HG02642 (cell line): ENCODE measurements around the gene PLA2G2F.

Experiments
- ATAC-seq: cut with Tn5 transposase; IDR thresholded peaks from one replicate; pipeline ENCODE4 v1.9.1; 2021; ENCODE audit warnings: mild to moderate bottlenecking; ENCODE audit not compliant: unreplicated experiment, poor library complexity

PLA2G2F gene

DNA sequence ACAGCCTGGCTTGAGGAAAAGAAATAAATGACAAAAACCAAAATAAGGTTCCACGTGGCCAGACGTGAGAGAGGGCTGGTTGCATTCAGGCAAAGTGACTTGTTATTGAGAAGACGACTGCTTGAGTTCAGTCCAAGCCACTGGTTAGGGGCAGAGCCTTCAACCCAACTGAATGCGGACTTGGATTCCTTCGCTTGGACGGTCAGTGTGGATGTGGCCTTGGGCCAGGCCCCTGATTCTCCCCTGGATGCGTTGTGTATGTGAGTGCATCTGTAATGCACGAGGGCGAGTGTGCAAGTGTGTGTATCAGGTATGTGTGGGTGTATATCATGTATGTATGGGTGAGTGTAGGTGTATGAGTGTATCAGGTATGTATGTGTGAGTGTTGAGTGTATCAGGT is 1.9 kb downstream of the PLA2G2F start:
- ATAC-seq: no peak

DNA sequence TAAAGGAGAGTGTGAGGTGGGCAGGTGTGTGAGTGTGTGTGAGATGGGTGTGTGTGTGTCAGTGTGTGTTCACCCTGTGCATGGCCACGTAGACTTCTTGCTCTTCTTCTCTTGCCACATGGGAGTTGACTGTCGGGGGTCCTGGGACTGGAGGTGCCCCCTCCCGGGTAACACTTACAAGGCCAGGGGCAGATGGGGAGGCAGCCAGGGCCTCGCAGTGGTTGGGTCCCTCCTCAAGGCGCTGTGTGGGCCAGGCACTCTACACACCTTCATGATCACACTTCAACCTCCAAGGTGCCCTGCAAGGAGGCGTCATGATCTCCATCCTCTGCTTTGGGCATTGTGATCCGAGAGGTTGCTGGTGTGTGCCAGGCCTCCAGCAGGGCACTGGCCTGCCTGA is 2.3 kb downstream of the PLA2G2F start:
- no peak for ATAC-seq

DNA sequence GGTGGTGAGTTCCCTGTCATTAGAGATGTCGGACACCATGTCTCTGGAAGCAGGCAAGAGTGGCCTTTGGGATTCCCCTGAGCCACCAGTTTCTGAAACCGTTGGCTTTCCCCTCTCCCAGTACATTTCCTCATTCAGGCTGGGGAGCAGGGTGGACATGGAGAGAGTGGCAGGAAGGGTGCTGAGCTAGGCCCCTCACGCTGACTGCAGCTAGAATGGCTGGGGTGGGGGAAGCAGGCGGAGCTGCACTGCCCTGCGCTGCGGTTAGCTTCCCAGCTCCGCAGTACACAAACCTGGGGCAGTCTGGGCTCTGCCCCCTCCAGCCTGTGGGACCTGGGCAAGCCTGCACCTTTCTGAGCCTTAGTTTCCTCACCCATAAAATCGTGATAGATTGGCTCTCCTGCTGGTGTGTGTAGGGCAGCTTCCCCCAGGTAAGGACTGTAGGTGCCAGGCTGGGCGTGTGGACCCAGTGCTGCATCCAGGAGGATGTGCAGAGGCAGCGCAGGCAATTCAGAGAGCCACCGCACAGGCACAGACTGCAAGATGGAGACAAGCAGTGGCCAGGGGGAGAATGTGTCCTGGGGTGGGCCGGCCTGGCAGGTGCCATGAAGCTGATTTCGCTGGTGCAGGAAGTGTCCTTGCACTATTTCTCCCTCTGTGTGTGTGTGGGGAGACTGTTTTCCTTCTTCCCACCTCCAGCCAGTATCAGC is 3.0 kb downstream of the PLA2G2F start:
- no peak for ATAC-seq

DNA sequence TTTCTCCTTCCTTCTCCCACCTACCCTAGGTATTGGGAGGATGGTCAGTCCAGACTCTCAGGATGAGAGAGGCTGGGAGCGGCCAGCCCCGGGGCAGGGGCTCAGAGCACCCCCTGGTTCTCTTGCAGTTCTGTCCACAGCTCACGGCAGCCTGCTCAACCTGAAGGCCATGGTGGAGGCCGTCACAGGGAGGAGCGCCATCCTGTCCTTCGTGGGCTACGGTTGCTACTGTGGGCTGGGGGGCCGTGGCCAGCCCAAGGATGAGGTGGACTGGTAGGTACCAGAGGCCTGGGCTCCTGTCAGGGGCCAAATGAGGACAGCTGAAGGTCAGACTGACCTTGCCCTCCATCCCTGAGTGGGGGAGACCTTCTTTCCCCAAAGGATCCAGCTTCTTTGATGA is 4.2 kb downstream of the PLA2G2F start:
- ATAC-seq: no peak

DNA sequence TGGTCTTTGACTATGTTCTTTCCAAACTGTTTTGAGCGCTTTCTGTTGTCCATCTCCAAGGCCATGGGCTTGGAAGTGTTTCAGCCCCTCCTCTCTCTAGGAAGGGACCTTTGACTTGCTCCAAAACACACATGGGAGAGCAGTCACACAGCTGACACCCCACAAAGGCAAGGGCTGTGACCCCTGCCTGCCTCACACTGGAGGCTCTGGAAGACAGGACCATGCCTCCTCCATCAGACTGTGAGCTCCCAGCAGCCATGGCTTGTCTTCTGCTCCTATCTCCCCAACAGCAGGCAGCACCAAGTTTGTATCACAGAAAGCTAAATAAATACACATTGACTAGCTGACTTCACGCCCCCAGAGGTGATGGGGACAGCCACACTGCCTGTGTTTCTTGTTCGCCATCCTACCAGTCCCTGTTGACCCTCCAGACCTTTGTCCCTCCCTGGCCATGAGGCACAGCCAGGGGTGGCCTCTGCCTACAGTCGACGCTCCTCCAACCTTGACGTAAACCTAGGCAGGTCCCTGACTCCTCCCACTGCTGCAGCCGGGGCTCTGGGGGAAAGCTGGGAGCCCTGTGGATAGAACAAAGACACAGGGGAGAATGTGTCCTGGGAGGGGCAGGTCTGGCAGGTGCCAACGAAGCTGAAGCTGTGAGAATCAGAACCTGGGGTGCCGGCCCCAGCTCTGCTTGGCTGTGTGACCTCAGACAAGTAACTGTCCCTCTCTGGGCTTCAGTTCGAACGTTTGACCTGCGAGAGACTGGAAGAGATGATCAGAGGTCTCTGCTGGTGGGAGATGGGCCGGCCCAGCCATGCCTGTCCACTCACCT is 4.8 kb downstream of the PLA2G2F start:
- no peak for ATAC-seq

DNA sequence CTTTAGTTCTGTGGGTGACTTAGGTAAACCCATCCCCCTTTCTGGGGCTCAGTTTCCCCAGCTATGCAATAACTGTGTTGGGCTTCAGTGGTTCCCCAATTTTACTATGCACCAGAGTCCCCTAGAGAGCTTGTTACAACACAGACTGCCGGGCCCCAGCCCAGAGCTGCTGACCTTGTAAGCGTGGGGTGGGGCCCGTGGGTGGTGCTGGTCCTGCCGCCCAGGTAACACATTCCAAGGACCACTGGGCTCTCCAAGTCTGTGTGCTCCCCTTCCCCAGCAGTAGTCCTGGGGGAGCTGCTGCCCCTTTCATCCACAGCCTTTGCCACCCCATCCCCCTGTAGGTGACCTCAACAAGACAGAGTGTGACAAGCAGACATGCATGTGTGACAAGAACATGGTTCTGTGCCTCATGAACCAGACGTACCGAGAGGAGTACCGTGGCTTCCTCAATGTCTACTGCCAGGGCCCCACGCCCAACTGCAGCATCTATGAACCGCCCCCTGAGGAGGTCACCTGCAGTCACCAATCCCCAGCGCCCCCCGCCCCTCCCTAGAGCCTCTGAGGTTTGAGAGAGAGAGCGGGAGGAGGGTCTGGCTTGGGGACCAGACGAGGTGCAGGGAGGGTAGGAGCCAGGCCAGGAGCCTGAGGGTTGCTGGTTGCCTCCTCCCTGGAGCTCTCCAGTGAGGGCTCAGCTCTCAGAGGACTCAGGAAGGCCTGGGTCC is 8.9 kb downstream of the PLA2G2F start:
- ATAC-seq: no peak

DNA sequence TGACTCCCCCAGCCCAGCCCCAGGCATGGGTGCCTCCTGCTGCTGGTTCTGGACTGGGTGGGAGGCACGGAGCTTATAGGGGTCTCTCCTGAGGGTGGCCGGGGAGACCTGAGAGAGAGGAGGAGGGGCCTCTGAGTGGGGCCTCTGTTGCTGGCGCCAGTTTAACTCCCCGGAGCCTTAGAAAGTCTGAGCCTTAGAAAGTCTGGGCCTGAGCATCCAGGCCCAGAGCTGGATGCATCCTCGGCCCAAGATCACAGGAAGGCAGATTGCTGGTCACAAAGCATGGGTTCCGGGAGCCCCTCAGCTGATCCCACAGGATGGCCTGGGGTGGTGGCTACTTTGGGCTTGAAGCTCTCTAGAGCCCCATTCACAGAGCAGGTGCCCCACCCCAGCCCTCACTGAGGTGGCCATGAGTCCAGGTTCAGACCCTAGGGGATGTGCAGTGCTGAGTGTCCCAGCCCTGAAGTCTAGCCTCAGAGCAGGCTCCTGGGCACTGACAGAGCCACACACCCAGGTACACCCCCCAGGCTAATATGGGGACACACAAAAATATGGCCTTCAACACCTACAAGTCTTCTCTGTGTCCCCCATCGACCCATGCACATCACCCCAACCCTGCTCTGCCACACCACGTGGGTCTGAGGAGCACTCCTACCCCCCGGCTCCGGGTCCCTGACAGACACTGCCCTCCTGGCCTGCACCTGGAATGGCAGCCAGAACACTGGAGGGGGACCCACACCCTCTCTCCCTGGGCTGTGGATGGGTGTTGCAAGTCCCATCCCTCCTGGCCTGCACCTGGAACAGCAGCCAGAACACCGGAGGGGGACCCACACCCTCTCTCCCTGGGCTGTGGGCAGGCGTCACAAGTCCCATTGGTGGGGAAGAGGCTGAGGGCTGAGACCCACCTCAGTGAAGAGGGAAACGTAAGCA is 9.7 kb downstream of the PLA2G2F start:
- ATAC-seq: no peak

DNA sequence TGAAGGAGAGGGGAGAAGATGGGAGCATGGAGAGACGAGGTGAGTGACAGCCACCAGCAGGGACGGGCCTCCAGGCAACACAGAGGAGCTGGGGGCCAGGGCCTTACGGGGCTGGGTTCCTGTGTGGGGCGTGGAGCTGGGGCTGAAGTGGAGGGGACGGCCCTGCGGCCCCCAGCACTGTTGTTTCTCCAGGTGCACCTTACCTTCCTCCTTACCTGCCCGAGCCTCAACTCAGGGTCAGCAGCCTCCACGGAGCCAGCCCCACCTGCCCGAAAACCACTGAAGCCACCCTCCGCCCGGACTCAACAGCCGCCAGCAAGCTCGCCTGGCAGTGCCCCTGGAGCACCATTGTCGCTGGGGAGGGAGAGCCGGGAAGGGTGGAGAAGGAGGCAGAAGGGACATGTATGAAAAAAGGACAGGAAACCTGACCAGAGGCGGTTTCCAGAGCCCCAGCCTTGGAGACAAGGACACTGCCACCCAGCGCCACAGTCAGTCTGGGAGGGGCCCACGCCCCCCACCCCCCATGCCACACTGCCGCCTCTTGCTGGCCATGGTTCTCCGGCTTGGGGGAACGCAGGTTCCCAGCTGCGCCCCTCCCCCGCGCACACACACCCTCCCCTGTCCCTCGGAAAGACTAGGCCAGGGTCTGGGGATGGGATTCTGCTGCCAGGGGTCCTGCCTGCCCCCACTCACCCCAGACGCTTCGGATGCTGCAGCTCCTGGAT is 10.6 kb downstream of the PLA2G2F start:
- no peak for ATAC-seq

DNA sequence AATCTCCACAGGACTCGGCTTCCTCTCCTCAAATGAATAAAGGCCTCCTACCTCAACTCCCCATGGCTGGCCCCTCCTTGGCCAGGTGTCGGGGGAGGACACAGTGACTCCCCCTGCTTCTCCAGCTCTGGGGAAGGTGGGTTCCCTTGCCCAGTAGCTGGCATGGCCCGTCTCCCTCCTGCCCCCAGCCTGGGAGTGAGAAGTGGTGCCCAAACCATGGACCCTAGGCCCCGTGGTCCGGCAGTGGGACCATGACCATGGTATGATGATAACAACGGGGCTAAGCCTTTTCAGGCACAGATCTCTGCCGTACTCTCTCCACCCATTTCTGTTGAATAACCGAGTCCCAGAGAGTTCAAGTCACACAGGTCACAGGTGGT is 11.2 kb downstream of the PLA2G2F start:
- ATAC-seq: no peak

DNA sequence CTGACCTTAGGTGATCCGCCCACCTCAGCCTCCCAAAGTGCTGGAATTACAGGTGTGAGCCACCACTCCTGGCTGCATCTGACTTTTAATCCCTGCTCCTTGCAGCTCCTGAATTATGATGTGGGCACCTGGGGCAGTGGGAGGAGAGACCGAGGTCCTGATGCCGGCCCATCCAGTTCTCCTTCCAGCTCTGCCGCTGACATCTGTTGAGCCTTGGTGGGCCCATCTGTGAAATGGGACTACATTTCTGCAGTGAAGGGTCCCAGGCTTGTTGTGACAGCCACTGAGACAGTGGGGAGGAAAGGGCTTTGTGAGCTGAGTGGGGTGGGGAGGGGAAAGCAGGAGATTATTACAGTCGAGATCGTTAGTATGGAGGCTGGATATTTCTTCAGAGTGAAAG is 11.8 kb downstream of the PLA2G2F start:
- no peak for ATAC-seq

DNA sequence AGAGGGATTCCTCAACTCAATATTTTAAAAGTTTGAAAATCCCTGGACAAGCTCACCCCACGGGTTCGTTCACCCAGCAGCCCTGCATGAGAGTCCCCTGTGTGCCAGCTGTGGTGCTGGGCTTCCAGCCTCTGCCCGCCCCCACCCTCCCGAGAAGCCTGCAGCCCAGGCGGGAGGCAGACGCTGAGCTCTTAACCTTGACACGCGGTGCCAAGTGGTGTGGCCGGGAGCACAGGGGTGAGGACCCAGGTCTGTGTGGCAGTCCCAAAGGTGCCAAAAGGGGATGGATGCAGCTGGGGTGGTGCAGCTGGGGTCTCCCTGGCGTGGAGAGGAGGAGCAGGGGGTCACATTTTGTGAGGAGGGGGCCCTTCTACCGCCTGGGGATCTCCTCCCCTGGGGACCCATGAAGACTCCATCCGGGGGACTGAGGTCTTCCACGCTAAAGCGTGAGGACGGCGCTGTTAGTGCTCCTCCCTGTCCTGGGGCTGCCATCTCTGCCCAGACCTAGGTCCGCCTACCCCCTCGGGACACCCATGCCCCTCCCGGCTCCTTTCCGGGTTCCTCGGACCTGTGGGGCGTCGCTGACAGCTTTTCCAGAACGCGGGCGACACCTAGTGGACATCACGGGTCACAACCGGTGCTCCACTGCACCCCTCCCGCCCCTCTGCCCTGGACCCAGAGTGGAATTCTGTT is 12.9 kb downstream of the PLA2G2F start:
- peak; percentile 63 for ATAC-seq

DNA sequence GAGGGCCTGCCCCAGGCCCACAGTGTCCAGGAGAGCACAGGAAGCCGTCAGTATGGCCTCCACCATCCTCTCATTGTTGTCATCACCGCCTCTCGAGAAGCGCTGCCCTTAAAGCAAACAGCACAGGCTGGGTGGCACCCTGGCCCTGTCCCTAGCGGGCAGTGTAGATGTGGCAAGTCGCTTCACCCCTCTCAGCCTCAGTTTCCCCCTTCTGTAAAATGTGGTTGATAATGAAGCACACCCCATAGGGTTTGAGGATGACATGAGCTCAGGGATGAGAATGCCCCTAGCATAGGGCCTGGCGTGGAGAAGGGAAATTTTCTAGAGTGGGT is 13.4 kb downstream of the PLA2G2F start:
- ATAC-seq: peak; percentile 13

DNA sequence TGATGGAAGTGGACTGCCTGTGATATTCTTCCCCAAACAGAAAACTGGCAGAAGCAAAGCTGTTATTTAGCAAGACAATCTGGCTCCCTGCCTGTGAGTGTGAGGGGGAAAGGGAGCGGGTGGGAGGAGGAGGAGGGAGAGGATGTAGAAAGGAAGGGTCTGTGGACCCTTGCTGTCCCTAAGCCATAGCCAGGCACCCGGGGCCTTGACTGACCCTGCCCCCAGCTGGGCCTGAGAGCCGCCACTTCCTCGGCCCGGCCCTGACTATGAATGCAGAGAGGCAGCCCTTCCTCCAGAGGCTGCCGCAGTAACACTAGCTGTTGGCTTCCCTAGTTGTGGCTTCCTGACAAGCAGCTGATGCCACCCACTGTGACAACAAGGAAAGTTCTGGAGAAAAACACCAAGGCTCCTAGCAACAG is 13.9 kb downstream of the PLA2G2F start:
- ATAC-seq: no peak

DNA sequence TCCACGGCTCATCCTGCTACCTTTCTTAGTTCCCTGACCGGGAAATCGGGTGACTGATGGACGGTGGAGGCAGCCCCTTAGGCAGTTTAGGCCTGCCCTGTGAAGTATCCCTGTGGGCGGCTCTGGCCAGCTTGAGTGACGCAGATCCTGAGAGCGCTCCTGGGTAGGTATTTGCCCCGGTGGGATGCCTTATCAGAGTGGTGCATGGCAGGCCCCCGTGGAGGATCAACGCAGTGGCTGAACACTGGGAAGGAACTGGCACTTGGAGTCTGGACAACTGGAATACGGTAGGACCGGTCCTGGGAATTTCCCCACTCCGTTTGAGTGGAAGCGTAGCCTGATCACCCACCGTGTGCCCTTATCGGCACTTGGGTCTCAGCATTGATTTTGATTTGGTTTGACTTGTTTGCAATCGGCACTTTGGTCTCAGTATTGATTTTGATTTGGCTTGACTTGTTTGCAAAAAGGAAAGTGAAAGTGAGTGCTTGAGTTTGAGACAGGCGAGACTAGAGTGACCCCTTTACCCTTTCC is 15.2 kb downstream of the PLA2G2F start:
- ATAC-seq: no peak

DNA sequence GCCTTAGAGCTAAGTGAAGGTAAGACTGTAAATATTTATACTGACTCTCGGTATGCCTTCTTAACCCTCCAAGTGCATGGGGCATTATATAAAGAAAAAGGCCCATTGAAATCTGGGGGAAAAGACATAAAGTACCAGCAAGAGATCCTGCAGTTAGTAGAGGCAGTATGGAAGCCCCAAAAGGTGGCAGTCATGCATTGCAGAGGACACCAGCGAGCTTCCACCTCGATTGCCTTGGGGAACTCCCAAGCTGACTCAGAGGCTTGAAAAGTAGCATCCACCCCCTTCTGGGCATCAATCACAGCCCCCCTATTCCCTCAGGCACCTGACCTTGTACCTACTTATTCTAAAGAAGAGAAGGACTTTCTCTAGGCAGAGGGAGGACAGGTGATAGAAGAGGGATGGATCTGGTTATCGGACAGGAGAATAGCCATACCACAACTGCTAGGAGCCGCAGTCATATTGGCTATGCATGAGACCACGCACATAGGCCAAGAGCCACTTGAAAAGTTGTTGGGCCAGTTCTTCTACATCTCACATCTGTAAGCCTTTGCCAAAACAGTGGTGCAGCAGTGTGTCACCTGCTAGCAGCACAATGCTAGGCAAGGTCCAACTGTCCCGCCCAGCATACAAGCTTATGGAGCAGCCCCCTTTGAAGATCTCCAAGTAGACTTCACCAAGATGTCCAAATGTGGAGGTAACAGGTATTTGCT is 19.4 kb downstream of the PLA2G2F start:
- no peak for ATAC-seq

DNA sequence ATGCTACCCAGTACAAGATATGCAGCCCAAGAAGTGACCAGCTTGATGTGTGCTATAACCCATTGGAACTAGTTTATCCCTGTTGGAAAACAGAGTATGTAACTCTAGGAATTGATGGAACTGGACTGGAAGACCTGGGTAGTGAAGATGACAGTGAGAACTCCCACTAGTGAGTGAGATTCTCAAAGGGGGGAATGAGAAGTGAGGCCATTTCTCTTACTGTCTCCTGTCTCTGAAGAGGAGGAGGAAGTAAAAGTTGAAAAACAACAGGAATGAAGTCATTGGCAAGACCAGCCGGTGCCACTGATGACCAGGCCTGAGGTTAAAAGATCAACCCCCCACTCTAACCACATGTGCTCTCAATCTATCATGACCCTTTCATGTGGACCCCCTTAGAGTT is 20.9 kb downstream of the PLA2G2F start:
- ATAC-seq: no peak

DNA sequence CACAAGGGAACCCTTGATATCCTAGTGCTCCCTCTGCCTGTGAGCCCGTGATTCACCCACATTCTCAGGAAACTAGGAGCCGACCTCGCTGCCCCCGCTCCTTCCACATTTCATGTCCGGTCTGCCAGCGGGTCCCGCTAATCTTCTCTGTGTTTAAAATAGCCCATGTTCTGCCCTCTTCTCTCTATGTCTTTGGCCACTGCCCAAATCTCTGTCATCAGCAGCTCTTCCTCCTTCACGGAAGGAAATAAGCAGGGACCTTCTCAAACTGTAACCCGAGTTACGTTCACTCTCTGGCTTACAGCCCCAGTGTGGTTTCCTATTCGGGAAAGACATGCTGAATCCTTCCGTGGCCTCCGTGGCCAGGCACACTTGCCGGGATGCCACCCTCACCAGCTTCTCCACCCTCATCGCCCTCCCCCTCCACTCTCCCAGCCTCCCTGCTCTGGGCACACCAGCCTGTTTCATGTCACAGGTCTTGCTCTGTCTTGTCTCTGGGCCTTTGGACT is 25.6 kb downstream of the PLA2G2F start:
- ATAC-seq: no peak

DNA sequence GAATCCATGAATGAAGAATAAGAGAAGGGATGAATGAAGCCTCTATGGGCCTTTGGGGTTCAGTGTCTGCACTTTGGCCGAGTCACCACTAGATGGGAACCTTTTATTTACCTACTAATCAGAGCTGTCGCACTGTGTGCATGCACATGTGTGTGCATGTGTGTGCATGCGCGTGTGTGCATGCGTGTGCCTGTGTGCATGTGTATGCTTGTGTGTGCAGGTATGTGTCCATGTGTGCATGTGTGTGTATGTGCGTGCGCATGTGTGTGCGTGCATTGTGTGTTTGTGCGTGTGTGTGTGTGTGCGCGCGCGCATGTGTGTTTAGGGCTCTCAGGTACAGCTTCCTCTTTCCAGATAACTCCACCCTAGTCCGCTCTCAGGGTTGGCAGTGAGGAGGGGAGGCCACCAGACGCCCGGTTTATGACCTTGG is 26.4 kb downstream of the PLA2G2F start:
- ATAC-seq: no peak
